H1 (cell line): ENCODE measurements around the gene PFDN6. TPM values are rescaled to one million over a fixed set of nuclear protein-coding genes. Genes with fewer than 3 reads are reported as not detected.

Experiments
- CTCF ChIA-PET: fragments of 300-600 bp; sonication (Branson Sonifier 250); formaldehyde crosslinking; loops from one replicate; lab custom pipeline; 2021; ENCODE audit not compliant: partially characterized antibody; lab: Charles Lee
- POLR2A ChIA-PET: fragments of 300-600 bp; sonication (Branson Sonifier 250); formaldehyde crosslinking; loops from one replicate; lab custom pipeline; 2021; ENCODE audit warnings: inconsistent platforms; ENCODE audit not compliant: partially characterized antibody; lab: Charles Lee
- DNase-seq, 2 experiments: peaks; one replicate each; pipeline versions ENCODE4 v3.0.0 to v3.0.0-alpha.2; 2010 to 2022; ENCODE audit warnings: low spot score in 2 of 2, low read depth in 1 of 2, mixed read lengths in 1 of 2
- FAIRE-seq: peaks from 2 replicates; lab custom pipeline; 2011; peaks lifted over from hg19 to GRCh38; lab: Jason Lieb, UNC
- H2AFZ ChIP-seq: 2 replicates; pipeline ENCODE4 v1.8.1; 2012; ENCODE audit warnings: low read length, inconsistent platforms
- H2AK5ac ChIP-seq: 2 replicates; pipeline ENCODE4 v1.6.1; 2013; ENCODE audit warnings: low read depth, low read length
- H2BK120ac ChIP-seq: replicated peaks from 2 replicates; pipeline ENCODE3; 2013; ENCODE audit warnings: low read depth, low read length, inconsistent platforms
- H2BK12ac ChIP-seq: 2 replicates; pipeline ENCODE4 v1.6.1; 2013; ENCODE audit warnings: low read depth, low read length
- H2BK15ac ChIP-seq: 2 replicates; pipeline ENCODE4 v1.6.1; 2013; ENCODE audit warnings: low read length
- H2BK20ac ChIP-seq: 2 replicates; pipeline ENCODE4 v1.6.1; 2013; ENCODE audit warnings: low read length
- H2BK5ac ChIP-seq: 2 replicates; pipeline ENCODE4 v1.6.1; 2013; ENCODE audit warnings: low read depth, low read length
- H3K14ac ChIP-seq: 2 replicates; pipeline ENCODE4 v1.6.1; 2013; ENCODE audit warnings: inconsistent platforms; ENCODE audit not compliant: insufficient read length
- H3K18ac ChIP-seq: 2 replicates; pipeline ENCODE4 v1.6.1; 2013; ENCODE audit warnings: low read length; ENCODE audit errors: extremely low read depth
- H3K23ac ChIP-seq: 2 replicates; pipeline ENCODE4 v1.6.1; 2013; ENCODE audit warnings: inconsistent platforms; ENCODE audit not compliant: insufficient read length
- H3K23me2 ChIP-seq: 2 replicates; pipeline ENCODE4 v1.6.1; 2013; ENCODE audit warnings: low read depth, low read length
- H3K27ac ChIP-seq: 2 replicates; pipeline ENCODE4 v1.6.1; 2011; ENCODE audit warnings: low read depth, low read length, inconsistent platforms
- H3K27me3 ChIP-seq, 4 experiments: replicated peaks in 1 of 4; 1 replicate in 1 of 4; 2 replicates in 3 of 4; pipeline versions ENCODE4 v1.6.1 to v1.8.1; 2011 to 2013; ENCODE audit warnings: low read length in 3 of 4, mild to moderate bottlenecking in 3 of 4, inconsistent platforms in 2 of 4, mixed read lengths in 2 of 4, moderate library complexity in 1 of 4; ENCODE audit not compliant: control insufficient read depth in 3 of 4, insufficient read depth in 3 of 4; ENCODE audit errors: extremely low read depth in 1 of 4
- H3K36me3 ChIP-seq, 4 experiments: 2 replicates each; pipeline versions ENCODE4 v1.6.1 to v1.8.1; 2011 to 2013; ENCODE audit warnings: mild to moderate bottlenecking in 4 of 4, low read length in 3 of 4, moderate library complexity in 2 of 4, control low read depth in 1 of 4, inconsistent platforms in 1 of 4; ENCODE audit not compliant: insufficient read depth in 4 of 4, control insufficient read depth in 2 of 4
- H3K4ac ChIP-seq: replicated peaks from 2 replicates; pipeline ENCODE3; 2013; ENCODE audit warnings: low read length, low read depth, mixed read lengths, inconsistent platforms; ENCODE audit not compliant: insufficient read length
- H3K4me1 ChIP-seq, 4 experiments: replicated peaks in 1 of 4; 1 replicate in 1 of 4; 2 replicates in 3 of 4; pipeline versions ENCODE4 v1.6.1 to v1.8.1; 2011 to 2013; ENCODE audit warnings: low read length in 3 of 4, inconsistent platforms in 2 of 4, mixed read lengths in 1 of 4; ENCODE audit not compliant: insufficient read depth in 4 of 4, control insufficient read depth in 3 of 4
- H3K4me2 ChIP-seq, 2 experiments: 2 replicates each; pipeline versions ENCODE4 v1.6.1 to v1.8.1; 2011 to 2013; ENCODE audit warnings: low read depth in 2 of 2, low read length in 2 of 2, control low read depth in 1 of 2, inconsistent platforms in 1 of 2, mild to moderate bottlenecking in 1 of 2; ENCODE audit not compliant: insufficient read depth in 1 of 2
- H3K4me3 ChIP-seq, 4 experiments: fragments of 200-600, 300-600 bp in 1 of 4; sonication (generic), shearing (Covaris generic), sonication (Bioruptor Twin) in 1 of 4; 2 replicates each; pipeline versions ENCODE4 v1.5.1 to v1.8.1; 2011 to 2016; ENCODE audit warnings: low read length in 4 of 4, low read depth in 3 of 4, control low read depth in 2 of 4, inconsistent platforms in 2 of 4, mild to moderate bottlenecking in 2 of 4, mixed read lengths in 1 of 4, moderate library complexity in 1 of 4; ENCODE audit not compliant: insufficient read depth in 2 of 4; ENCODE audit errors: extremely low read depth in 1 of 4
- H3K56ac ChIP-seq: replicated peaks from 2 replicates; pipeline ENCODE3; 2013; ENCODE audit warnings: low read depth, mild to moderate bottlenecking, mixed read lengths, low read length, inconsistent platforms; ENCODE audit not compliant: insufficient read length
- H3K79me1 ChIP-seq: 2 replicates; pipeline ENCODE4 v1.6.1; 2013; ENCODE audit warnings: low read depth, low read length, control low read depth
- H3K79me2 ChIP-seq, 2 experiments: 2 replicates each; pipeline versions ENCODE4 v1.6.1 to v1.8.1; 2012 to 2013; ENCODE audit warnings: low read length in 2 of 2, mild to moderate bottlenecking in 2 of 2, inconsistent platforms in 1 of 2; ENCODE audit not compliant: insufficient read depth in 2 of 2, control insufficient read depth in 1 of 2
- H3K9ac ChIP-seq, 4 experiments: replicated peaks in 1 of 4; 1 replicate in 1 of 4; 2 replicates in 3 of 4; pipeline versions ENCODE4 v1.6.1 to v1.8.1; 2011 to 2013; ENCODE audit warnings: low read depth in 3 of 4, low read length in 3 of 4, control low read depth in 2 of 4, mild to moderate bottlenecking in 2 of 4, moderate library complexity in 2 of 4, inconsistent platforms in 1 of 4; ENCODE audit errors: extremely low read depth in 1 of 4
- H3K9me3 ChIP-seq, 2 experiments: 2 replicates each; pipeline versions ENCODE4 v1.6.1 to v1.8.1; 2012 to 2013; ENCODE audit warnings: mild to moderate bottlenecking in 2 of 2, moderate library complexity in 2 of 2, control low read depth in 1 of 2, inconsistent platforms in 1 of 2, low read depth in 1 of 2, low read length in 1 of 2, mixed read lengths in 1 of 2; ENCODE audit not compliant: insufficient read depth in 2 of 2
- H4K20me1 ChIP-seq, 2 experiments: replicated peaks in 1 of 2; 2 replicates each; pipeline versions ENCODE3 to v1.8.1; 2011 to 2013; ENCODE audit warnings: inconsistent platforms in 2 of 2, low read length in 2 of 2, mild to moderate bottlenecking in 1 of 2; ENCODE audit not compliant: insufficient read depth in 2 of 2, control insufficient read depth in 1 of 2
- H4K5ac ChIP-seq: 2 replicates; pipeline ENCODE4 v1.6.1; 2013; ENCODE audit warnings: low read length, low read depth, mixed read lengths, inconsistent platforms; ENCODE audit not compliant: insufficient read length
- H4K8ac ChIP-seq: 2 replicates; pipeline ENCODE4 v1.8.0; 2013; ENCODE audit warnings: mild to moderate bottlenecking, moderate library complexity, low read length, inconsistent platforms; ENCODE audit not compliant: insufficient read depth; ENCODE audit errors: extremely low read depth
- H4K91ac ChIP-seq: replicated peaks from 2 replicates; pipeline ENCODE3; 2013; ENCODE audit warnings: low read length, mixed read lengths, inconsistent platforms; ENCODE audit not compliant: insufficient read length
- BACH1 ChIP-seq: IDR thresholded peaks from 2 replicates; pipeline ENCODE4 v1.6.1; 2012; ENCODE audit warnings: low read length, improper control_type of control experiment
- BRCA1 ChIP-seq: IDR thresholded peaks from 2 replicates; pipeline ENCODE4 v1.6.1; 2012; ENCODE audit warnings: low read depth, low read length, improper control_type of control experiment
- HDAC2 ChIP-seq, 2 experiments: fragments of 300-600 bp in 1 of 2; sonication (generic) in 1 of 2; IDR thresholded peaks; 2 replicates each; pipeline ENCODE4 v1.6.1; 2011 to 2012; ENCODE audit warnings: low read depth in 2 of 2, low read length in 2 of 2, mild to moderate bottlenecking in 2 of 2, moderate library complexity in 2 of 2, borderline replicate concordance in 1 of 2, inconsistent platforms in 1 of 2
- MAFK ChIP-seq: IDR thresholded peaks from 2 replicates; pipeline ENCODE4 v1.6.1; 2012; ENCODE audit warnings: low read depth, mild to moderate bottlenecking, improper control_type of control experiment, low read length
- SAP30 ChIP-seq: fragments of 300-600 bp; sonication (generic); IDR thresholded peaks from 2 replicates; pipeline ENCODE4 v1.7.1; 2012; ENCODE audit warnings: low read length, moderate library complexity, mild to moderate bottlenecking, inconsistent platforms; ENCODE audit not compliant: insufficient read depth, insufficient replicate concordance
- TAF1 ChIP-seq: IDR thresholded peaks from 2 replicates; pipeline ENCODE4 v1.6.1; 2011; ENCODE audit warnings: mild to moderate bottlenecking, low read depth, low read length
- TAF7 ChIP-seq: optimal IDR thresholded peaks from 2 replicates; pipeline ENCODE3; 2011; ENCODE audit warnings: low read depth, mild to moderate bottlenecking, inconsistent platforms, low read length, moderate library complexity, borderline replicate concordance
- TEAD4 ChIP-seq: IDR thresholded peaks from 2 replicates; pipeline ENCODE4 v1.6.1; 2012; ENCODE audit warnings: low read depth, low read length, inconsistent platforms, mixed read lengths
- WGBS, 2 experiments: shearing (Covaris generic) in 1 of 2; methylation state at CpG; one replicate each; pipeline versions ENCODE4 v1.1.6 to v1.1.7; 2013 to 2015; ENCODE audit warnings: low lambda C conversion rate in 2 of 2, mixed read lengths in 2 of 2, inconsistent platforms in 1 of 2, low coverage in 1 of 2, missing lambda C conversion rate in 1 of 2; ENCODE audit not compliant: insufficient replicate concordance in 2 of 2, insufficient coverage in 1 of 2, insufficient read length in 1 of 2; ENCODE audit errors: extremely low coverage in 1 of 2, missing lambda C conversion rate in 1 of 2; 5-methylcytosine and 5-hydroxymethylcytosine counted together
- polyA plus RNA-seq, 7 experiments: library from polyadenylated mRNA; depleted of rRNA in 3 of 7; stranded (reverse) in 5 of 7; unstranded in 2 of 7; fragments of >200 nt in 5 of 7; fragments of 200-250 nt in 2 of 7; gene quantifications; 1 replicate in 5 of 7; 2 replicates in 1 of 7; 4 replicates in 1 of 7; pipeline versions ENCODE4 v1.2.1 to v1.2.3, GENCODE V29; 2011 to 2013; ENCODE audit warnings: missing spikeins in 2 of 7, mixed read lengths in 2 of 7
- total RNA-seq: library from RNA; stranded (reverse); fragmentation: NEBNext Ultra II Directional; extraction: Animal tissue kit (Norgen Biotek cat#: 25700); gene quantifications from 2 replicates; pipeline ENCODE4 v1.2.1, GENCODE V29; 2021
- TF ChIP-seq, protein P1 (sequence below): IDR thresholded peaks from 2 replicates; pipeline ENCODE4 v1.6.1; 2012; ENCODE audit warnings: inconsistent platforms

Gene PFDN6
- total and polyA plus RNA-seq, 2 of the 8 experiments (the other 6 are each of a cell fraction or from before 2014, with no cell fraction given): 32.0 to 95.7 TPM

DNA sequence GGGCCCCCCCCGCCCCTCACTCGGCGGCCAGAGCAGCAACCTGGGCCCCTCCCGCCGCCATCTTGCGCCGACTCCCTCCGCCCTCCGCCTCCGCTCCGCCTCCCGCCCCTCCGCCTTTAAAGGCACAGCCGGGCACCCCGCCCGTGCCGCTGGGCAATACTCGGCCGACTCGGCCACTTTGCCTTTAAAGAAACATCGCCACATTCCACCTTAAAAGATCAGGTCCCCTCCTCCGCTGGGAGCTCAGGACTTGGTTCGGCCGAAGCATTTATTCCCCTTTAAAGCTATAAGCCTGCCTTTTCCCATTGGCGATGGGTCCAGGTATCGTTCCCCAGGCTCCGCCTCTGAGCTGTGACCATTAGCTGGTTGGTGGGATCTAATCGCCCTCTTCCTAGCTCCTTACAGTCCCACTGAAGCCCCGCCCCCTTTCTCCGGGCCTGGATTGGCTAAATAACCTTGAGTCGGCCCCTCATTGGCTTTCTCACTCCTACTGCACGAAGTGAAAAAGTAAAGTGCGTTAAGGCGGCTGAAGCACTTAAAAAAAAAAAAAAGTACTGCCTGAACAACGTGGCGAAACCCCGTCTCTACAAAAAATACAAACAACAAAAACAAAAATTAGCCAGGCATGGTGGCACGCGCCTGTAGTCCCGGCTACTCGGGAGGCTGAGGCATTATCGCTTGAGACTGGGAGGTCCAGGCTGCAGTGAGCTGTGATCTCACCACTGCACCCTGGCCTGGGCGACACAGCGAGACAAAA is 28.4 kb downstream of the PFDN6 start, which contains the start of gene ZBTB22:
Gene ZBTB22 (minus strand): TSS at position 76 of the 757 bp plus-strand sequence. CDS start 828 bp downstream, outside the sequence.
- Histone ChIP-seq H3K14ac (no peak within 1 kb of the TSS), H3K23me2 (peaks cover 29% of the 10 kb centered on the region), H3K79me2 (peaks cover 0 to 32% of the 10 kb centered on the region in 2 experiments; a peak in 3 of 4 replicates), H3K9me3 (no peaks in the 10 kb centered on the region; a peak in 1 of 4 replicates), H2BK20ac (no peak within 1 kb of the TSS), H3K4me1 (peaks cover 0 to 34% (median 22%) of the 10 kb centered on the region in 4 experiments; a peak in 6 of 7 replicates), H2BK15ac (no peak within 1 kb of the TSS), H2AFZ (0 out of 2 replicates have a peak within 1 kb of the TSS, but pooled peaks have one; percentile 33), H4K20me1 (peaks cover 2 to 5% of the 10 kb centered on the region in 2 experiments), H3K23ac (no peak within 1 kb of the TSS), H4K91ac (no peak within 1 kb of the TSS), H3K18ac (no peak within 1 kb of the TSS), H3K56ac (no peak within 1 kb of the TSS), H2BK12ac (0 out of 2 replicates have a peak within 1 kb of the TSS, but pooled peaks have one; percentile 52), H3K27me3 (no peaks in the 10 kb centered on the region), H3K79me1 (peaks cover 7% of the 10 kb centered on the region; the same call in 1 of the 2 replicates), H2BK120ac (no peak within 1 kb of the TSS), H2AK5ac (no peak within 1 kb of the TSS), H3K27ac (peak within 1 kb of the TSS; percentile 83), H4K8ac (no peak within 1 kb of the TSS), H2BK5ac (peak within 1 kb of the TSS; percentile 64), H3K4me3 (peak within 1 kb of the TSS; percentile 67 to 89 (median 78)), H4K5ac (peak within 1 kb of the TSS; percentile 17), H3K4ac (no peak within 1 kb of the TSS), H3K4me2 (peak within 1 kb of the TSS; percentile 65 to 68), H3K9ac (peak within 1 kb of the TSS in 3 of 4 experiments; percentile 69 to 79 (median 69); a peak in 6 of 7 replicates), H3K36me3 (peaks cover 10 to 31% (median 21%) of the 10 kb centered on the region in 4 experiments; a peak in 7 of 8 replicates)
- 2% methylated on average over 28 of the region's 44 CpGs; no CpG with 5 or more reads in 1 of the 2 experiments for WGBS, 2 experiments
- ChIA-PET CTCF (interaction anchor here (0.6 to 2.7 kb wide), 10 partner anchors 11 to 385 kb away, joined by 3 to 8 read pairs (median 3); partner anchors contain the start of genes CUTA and RGL2), POLR2A (interaction anchor here (0.6 to 3.5 kb wide), 27 partner anchors 9 to 345 kb away, joined by 3 to 25 read pairs (median 4); partner anchors contain the start of genes B3GALT4, RGL2, RPS18 and SYNGAP1)
- no peak for FAIRE-seq
- peak; percentile 95 to 96 for DNase-seq
- TF ChIP-seq HDAC2 (IDR thresholded peaks at IDR 0.05; ENCODE audit: borderline replicate concordance in 1 of 2, low read depth in 2 of 2, low read length in 2 of 2) (no peak), MAFK (no peak), TAF1 (peak; percentile 62; the same call in 1 of the 2 replicates), TAF7 (no peak), BRCA1 (no peak), BACH1 (no peak), TEAD4 (peak; percentile 58; the same call in 1 of the 2 replicates), SAP30 (no peak)
- TF ChIP-seq, protein P1, sequence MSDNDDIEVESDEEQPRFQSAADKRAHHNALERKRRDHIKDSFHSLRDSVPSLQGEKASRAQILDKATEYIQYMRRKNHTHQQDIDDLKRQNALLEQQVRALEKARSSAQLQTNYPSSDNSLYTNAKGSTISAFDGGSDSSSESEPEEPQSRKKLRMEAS: no peak
